ENCODE measurements around the gene RGS9.

RGS9 gene

DNA sequence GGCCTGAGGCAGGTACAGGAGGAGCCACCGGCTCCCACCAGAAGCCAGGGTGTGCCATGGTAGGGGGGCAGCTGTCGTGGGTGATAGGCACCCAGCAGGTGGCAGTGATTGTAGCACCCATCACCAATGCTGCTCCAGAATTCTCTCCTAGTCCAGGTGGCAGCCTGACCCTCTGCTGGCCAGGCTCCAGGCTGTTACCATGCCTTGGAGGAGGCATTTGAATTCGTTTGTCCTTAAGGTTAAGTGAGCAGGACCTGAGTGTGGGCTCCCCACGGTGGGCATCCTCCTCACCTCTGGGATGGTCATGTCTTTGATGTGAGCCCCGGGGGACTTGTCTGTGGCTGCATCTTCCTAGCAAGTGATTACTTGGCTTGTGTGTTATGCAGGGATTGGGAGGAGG lies 59.4 kb downstream of the RGS9 start:
- TF ChIP-seq, protein P1, sequence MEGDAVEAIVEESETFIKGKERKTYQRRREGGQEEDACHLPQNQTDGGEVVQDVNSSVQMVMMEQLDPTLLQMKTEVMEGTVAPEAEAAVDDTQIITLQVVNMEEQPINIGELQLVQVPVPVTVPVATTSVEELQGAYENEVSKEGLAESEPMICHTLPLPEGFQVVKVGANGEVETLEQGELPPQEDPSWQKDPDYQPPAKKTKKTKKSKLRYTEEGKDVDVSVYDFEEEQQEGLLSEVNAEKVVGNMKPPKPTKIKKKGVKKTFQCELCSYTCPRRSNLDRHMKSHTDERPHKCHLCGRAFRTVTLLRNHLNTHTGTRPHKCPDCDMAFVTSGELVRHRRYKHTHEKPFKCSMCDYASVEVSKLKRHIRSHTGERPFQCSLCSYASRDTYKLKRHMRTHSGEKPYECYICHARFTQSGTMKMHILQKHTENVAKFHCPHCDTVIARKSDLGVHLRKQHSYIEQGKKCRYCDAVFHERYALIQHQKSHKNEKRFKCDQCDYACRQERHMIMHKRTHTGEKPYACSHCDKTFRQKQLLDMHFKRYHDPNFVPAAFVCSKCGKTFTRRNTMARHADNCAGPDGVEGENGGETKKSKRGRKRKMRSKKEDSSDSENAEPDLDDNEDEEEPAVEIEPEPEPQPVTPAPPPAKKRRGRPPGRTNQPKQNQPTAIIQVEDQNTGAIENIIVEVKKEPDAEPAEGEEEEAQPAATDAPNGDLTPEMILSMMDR (IDR thresholded peaks at IDR 0.05; ENCODE audit: insufficient read depth, low read length, poor library complexity, severe bottlenecking): peak; percentile 7
- Histone ChIP-seq H3K36me3 (ENCODE audit: control insufficient read depth, insufficient read depth, low read length) (peaks cover 1% of the 10 kb centered on the region; the same call in 1 of the 2 replicates), H3K27me3 (replicated peaks; ENCODE audit: control insufficient read depth, insufficient read depth, low read length) (no peaks in the 10 kb centered on the region), H3K4me3 (replicated peaks; ENCODE audit: low read depth, low read length) (no peak overlapping the region)
- DNase-seq (ENCODE audit: extremely low read depth, insufficient read length): no peak

DNA sequence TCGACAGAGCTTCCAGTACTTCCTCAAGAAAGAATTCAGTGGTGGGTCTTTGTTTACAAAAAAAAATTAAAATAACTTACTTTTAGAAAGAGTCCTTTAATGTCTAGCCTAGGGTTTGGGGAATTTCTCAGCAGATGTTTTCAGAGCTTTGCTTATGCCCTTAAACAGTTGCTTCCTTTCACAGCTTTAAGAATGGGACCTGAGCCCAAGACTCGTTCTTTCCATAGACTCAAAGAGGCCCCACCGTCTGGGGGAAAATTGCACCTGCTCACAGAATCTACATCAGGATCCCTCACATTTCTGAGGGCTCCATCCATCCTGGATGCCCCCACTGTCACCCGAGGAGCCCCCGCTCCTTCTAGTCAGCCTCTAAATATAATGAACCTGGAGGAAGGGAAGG lies 60.0 kb downstream of the RGS9 start:
- Histone ChIP-seq H3K36me3 (ENCODE audit: control insufficient read depth, insufficient read depth, low read length) (peaks cover 3% of the 10 kb centered on the region; the same call in 1 of the 2 replicates), H3K27me3 (replicated peaks; ENCODE audit: control insufficient read depth, insufficient read depth, low read length) (no peaks in the 10 kb centered on the region), H3K4me3 (replicated peaks; ENCODE audit: low read depth, low read length) (no peak overlapping the region)
- DNase-seq (ENCODE audit: extremely low read depth, insufficient read length): no peak
- TF ChIP-seq, protein P1 (IDR thresholded peaks at IDR 0.05; ENCODE audit: insufficient read depth, low read length, poor library complexity, severe bottlenecking): no peak

DNA sequence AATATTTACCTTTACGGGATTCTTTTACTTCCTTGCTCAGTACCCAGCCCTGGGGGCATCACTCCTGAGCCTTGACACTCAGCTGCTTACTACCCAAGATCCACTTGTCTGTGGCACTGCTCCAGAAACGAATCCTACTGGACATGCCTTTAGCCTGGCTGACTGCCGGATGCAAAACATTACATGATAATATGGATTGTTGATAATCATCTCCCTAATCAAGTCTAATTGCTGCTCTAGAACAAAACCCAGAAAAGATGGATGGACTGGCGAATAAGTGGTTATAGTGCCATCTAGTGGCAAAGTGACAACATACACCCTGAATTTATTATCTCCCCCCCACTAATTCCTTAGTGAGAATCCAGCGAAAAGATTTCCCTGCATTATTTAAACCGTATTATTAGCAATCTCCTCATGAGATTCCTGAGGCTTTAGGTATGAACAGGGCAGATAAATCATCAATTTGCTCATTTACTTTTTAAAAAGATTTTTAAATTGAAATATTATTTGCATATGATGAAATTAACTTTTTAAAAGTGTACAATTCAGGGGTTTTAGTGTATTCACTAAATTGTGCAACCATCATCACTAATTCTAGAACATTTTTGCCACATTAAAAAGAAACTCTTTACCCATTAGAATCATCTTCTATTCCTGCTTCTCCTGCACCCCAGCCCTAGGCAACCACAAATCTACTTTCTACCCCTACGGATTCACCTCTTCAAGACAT lies 61.6 kb downstream of the RGS9 start:
- TF ChIP-seq, protein P1 (IDR thresholded peaks at IDR 0.05; ENCODE audit: insufficient read depth, low read length, poor library complexity, severe bottlenecking): peak; percentile 53
- DNase-seq (ENCODE audit: extremely low read depth, insufficient read length): peak; percentile 26

DNA sequence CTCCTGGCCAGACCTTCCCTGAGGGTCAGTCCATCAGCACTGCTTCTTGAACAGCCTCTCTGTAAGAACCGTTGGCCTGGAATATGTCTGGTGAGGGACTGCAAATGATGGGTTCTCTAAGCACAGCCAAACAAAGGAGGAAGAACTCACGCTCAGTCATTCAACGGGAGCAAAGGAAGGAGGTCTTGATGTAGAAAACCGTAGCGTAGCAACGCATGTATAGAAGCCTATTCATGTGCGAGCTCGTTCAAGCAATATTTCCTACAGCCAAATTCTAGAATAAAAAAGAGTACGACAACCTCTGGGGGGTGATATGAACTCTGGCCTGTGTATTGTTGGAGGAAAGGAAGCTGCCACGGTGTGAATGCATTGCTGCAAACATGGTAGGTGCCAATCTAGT lies 64.2 kb downstream of the RGS9 start:
- no peaks in the 10 kb centered on the region for H3K27me3 ChIP-seq (replicated peaks; ENCODE audit: control insufficient read depth, insufficient read depth, low read length)
- peaks cover 7% of the 10 kb centered on the region; the same call in 1 of the 2 replicates for H3K36me3 ChIP-seq (ENCODE audit: control insufficient read depth, insufficient read depth, low read length)
- H3K4me3 ChIP-seq (replicated peaks; ENCODE audit: low read depth, low read length): no peak overlapping the region
- no peak for DNase-seq (ENCODE audit: extremely low read depth, insufficient read length)
- TF ChIP-seq, protein P1 (IDR thresholded peaks at IDR 0.05; ENCODE audit: insufficient read depth, low read length, poor library complexity, severe bottlenecking): no peak

More for the DNA sequence above, 61.6 kb downstream of the RGS9 start:
- Histone ChIP-seq H3K36me3 (ENCODE audit: control insufficient read depth, insufficient read depth, low read length) (peaks cover 7% of the 10 kb centered on the region; the same call in 1 of the 2 replicates), H3K27me3 (replicated peaks; ENCODE audit: control insufficient read depth, insufficient read depth, low read length) (no peaks in the 10 kb centered on the region), H3K4me3 (replicated peaks; ENCODE audit: low read depth, low read length) (no peak overlapping the region)

DNA sequence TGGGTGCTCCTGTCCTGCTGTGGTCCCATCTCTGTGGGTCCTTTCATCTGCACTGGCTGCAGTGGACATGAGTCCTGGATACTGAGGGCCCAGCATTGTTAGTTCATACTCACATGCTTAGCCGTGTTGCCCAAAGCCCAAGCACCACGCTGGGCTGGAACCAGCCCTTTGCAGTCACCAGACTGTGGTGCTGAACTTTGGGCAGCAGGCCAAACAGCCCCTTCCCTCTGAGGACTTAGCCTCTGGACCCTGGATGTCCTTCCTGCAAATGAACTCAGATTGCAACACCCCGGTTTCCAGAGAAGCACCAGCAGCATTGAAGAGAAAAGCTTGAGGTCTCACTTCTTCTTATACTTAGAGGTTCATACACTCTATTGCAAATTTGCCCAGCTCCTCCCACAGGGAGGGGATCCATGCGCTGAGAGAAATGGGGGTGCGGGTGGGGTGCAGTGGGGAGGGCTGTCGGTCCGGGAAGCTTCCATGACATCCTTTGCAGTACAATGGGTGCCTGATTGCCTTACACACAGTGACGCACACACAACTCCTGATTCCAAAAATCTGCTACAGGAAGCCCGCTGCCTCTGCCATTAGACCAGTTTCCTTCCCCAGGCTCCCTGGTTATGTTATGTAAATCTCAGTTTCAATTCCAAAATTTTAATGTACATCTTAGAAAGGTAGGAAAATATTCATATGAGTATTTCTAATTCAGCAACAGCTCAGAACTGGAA lies 65.8 kb downstream of the RGS9 start:
- Histone ChIP-seq H3K27me3 (replicated peaks; ENCODE audit: control insufficient read depth, insufficient read depth, low read length) (no peaks in the 10 kb centered on the region), H3K4me3 (replicated peaks; ENCODE audit: low read depth, low read length) (no peak overlapping the region), H3K36me3 (ENCODE audit: control insufficient read depth, insufficient read depth, low read length) (peaks cover 6% of the 10 kb centered on the region; the same call in 1 of the 2 replicates)
- TF ChIP-seq, protein P1 (IDR thresholded peaks at IDR 0.05; ENCODE audit: insufficient read depth, low read length, poor library complexity, severe bottlenecking): no peak
- no peak for DNase-seq (ENCODE audit: extremely low read depth, insufficient read length)

All from GM06990 (cell line).